T-helper 1 cell treated with Interleukin-12 subunit alpha and Interleukin-12 subunit beta and Interleukin-4 antibody, amounts not matched to agents 30 ng/mL and 1 ng/mL, for 36 hours (primary cell): ENCODE results near the gene ZNF521. TPM values are rescaled to one million over a fixed set of nuclear protein-coding genes. Genes with fewer than 3 reads are reported as not detected.

Source experiments
- intact Hi-C: fragments of 100-400 bp; cut with micrococcal nuclease; formaldehyde crosslinking; loops from one replicate; pipeline ENCODE4 v1.15.1; 2024
- total RNA-seq: library from RNA; stranded (reverse); gene quantifications from 2 replicates; pipeline ENCODE4 v1.2.3, GENCODE V29; 2022

The ZNF521 gene
- total RNA-seq, 1 donor from 2014 or later = not detected

- intact Hi-C loops = no loop called here
Observed at GRCh38 chr18:25229920-25230319, 122.0 kb downstream of the ZNF521 start.

GRCh38 chr18:25229081-25229480, 122.9 kb downstream of the ZNF521 start:
- intact Hi-C loops = no loop called here

DNA sequence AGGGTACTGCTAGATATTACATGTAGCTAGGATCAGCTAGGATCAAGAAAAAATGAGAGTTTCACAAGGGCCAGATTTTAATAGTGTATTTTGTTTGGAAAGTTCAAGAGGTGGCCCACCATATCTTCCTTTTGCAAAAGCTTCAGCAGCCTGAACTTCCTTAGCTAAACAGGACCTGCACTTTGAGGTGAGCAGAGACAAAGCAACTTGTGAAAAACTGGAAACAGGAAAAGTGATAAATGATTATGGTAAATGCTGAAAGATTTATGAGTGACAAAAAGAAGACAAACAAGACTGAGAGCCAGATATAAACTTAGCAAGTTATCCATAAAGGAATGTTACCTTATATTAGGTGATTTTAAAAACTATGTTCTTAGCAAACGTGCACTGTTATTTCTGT, 123.6 kb downstream of the ZNF521 start:
- intact Hi-C loops = no loop called here

- intact Hi-C loops = no loop called here
Observed at GRCh38 chr18:25225151-25225550, 126.8 kb downstream of the ZNF521 start.

DNA sequence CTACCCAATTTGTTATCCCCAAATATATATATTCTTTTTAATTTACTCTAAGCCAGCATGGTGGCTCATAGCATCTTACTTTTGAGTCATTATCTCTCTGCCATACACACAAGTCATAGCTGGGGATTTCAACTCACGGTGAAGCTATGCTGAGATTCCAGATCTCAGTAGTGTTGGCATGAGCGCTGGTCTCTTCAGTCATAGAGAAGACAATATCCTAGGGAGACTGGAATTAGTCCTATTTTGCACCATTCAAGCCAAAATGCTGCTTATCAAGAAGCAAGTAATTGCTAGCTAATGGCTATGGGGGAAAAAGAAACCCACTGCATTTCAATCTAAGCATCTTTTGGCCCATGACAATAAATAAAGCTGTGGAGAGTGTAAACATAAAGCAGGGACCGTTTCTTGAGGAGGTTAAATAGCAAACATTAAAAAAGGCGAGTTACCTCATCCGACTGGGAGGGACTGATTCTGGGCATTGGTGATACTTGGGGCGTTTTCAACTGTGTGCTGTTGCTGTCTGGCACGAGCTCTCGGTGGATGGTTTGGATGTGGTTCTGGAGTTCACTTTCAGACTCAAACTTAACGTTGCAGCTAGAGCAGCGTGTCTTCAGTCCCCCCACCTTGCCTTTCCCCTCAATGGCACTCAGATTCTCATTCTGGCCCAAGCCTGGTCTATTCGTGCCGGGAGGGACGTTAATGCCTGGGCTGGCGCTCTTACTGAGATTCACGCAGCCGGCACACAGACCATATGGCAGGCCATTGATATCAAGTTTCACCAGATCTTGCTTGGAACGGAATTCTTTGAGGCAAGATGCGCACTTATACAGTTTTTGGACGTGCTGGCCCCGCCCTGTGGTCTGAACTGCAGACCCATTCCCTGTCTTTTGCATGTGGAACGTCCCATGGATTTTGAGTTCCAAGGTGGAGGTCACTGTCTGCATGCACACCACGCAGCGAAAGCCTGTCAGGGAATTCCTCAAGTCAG, 127.8 kb downstream of the ZNF521 start:
- intact Hi-C loops = no loop called here

DNA sequence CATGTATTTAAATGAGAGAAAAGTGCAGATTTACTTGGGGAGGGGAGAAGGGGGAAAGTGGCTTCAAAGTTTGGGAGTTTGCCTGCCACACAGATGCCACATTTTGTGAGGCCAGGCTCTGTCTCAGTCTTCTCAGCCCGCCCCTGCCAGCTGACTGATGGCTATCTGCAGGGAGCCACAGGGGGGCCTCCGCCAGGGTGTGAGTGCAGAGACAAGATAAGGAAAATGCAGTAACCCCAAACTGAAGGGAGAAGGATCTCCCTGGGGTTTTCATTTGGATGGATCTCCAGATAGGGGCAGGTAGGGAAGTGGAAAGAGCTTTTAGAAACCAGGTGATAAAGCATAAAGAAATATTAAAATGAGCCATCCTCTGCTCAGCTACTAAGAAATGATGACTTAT, 128.8 kb downstream of the ZNF521 start:
- intact Hi-C loops = no loop called here

GRCh38 chr18:25222648-25223047, 129.3 kb downstream of the ZNF521 start:
- intact Hi-C loops = no loop called here

GRCh38 chr18:25210622-25211021, 141.3 kb downstream of the ZNF521 start:
- intact Hi-C loops = no loop called here

DNA sequence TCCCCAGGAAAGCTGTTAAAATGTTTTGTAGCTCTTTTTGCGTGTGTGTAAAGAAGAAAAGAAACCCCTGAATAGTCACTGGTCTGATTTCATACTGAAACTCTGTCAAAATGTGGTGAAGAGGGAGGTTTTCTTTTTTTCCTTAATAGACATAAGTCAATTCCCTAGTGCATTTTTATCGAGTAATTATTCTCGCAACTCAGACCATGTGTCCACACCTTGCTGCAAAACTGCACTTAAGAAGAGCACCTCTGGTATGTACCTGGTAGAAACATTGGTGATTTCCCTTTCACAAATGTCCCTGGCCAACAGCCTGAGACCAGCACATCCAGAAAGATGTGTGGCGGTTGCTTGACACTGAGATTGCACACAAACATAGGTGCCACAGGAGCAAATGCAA, 159.9 kb downstream of the ZNF521 start:
- intact Hi-C loops = no loop called here

DNA sequence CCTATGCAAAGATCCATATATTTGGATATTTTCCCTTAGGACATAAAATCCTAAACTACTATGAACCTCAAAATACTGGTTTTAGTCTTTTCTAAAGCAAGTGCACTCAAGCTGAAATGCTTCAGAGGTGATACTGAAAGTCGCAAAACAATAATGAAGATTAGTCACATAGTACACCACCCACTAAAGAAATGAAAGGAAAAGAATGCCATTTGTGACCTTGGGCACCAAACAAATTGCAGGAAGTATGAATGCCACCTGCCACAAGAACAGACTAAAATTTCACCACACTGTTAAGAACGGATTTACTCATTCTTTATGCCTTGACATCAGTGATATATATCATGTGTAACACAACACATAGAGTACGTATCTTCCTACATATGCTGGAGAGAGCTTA, 161.5 kb downstream of the ZNF521 start:
- intact Hi-C loops = no loop called here

- intact Hi-C loops = no loop called here
Observed at GRCh38 chr18:25189391-25190185, 162.4 kb downstream of the ZNF521 start.

GRCh38 chr18:25187521-25188192, 164.3 kb downstream of the ZNF521 start:
- intact Hi-C loops = no loop called here

- intact Hi-C loops = no loop called here
Observed at GRCh38 chr18:25186871-25187270, 165.1 kb downstream of the ZNF521 start.

DNA sequence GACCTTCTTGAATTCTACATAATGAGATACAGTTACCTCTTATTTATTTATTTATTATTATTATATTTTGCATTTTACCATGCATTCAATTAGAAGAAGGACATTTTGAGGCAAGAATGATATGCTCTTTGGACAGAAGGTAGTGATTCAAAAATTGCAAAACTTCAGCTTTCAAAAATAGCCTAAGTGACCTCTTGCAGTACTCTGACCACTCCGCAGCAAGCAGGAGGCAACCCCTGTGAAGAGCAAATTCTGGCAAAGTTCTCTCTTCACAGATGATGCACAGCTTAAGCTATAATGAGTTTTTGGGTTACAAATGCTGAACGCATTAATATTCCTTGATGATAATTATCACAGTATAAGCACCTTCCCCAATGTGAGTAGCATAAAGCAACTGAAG, 170.0 kb downstream of the ZNF521 start:
- intact Hi-C loops = no loop called here

- intact Hi-C loops = no loop called here
Observed at GRCh38 chr18:25181581-25181980, 170.4 kb downstream of the ZNF521 start.

DNA sequence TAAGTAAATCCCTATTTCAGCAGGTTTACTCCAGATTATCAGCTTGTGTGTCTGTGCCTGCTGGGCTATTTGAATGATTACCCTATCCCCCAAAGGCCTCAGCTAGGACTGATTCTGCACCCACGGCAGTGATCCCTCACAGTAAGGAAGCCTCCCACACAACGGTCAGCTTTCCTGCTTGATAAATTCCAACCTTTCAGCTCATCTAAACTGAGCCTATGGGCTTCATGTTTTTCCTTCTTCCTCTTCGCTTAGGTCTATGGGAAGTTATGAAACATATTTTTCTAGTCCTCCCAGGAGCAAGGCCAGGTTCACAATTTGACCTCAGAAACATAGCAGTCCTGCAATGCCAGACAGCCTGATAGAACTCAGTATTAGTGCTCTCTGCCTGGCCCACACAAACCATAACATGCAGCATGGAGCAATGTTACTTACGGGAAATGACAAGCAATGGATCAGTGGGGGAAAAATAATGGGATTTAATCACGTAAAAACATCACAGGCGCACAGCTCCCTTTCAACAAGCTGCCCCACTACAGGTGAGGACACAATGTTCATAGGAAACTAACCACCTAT, 170.9 kb downstream of the ZNF521 start:
- intact Hi-C loops = no loop called here

- intact Hi-C loops = no loop called here
Observed at GRCh38 chr18:25177631-25178030, 174.3 kb downstream of the ZNF521 start.

DNA sequence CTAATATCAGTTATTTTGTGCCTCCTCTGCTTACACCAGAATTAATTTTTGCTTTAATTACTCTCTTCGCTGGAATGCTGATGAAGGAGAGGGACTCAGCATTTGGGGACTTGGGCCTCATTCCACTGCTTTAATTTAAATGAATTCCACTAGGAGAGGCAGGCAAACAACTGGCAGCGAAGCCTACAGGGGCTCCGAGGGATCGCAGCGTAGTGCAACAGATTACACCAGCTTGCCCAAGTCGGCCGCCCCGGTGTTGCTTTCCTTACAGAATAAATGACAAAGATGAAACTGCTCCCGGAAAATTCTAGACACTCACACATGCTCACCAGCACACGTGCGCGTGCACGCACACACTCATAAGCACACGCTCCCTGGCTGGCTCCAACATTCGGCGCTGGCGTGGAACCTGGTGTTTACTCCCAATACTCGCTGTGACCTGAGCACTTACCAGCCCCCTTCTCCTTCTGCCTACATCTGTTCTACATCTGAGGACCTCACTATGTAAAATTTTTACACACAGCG, 175.4 kb downstream of the ZNF521 start:
- intact Hi-C loops = no loop called here

DNA sequence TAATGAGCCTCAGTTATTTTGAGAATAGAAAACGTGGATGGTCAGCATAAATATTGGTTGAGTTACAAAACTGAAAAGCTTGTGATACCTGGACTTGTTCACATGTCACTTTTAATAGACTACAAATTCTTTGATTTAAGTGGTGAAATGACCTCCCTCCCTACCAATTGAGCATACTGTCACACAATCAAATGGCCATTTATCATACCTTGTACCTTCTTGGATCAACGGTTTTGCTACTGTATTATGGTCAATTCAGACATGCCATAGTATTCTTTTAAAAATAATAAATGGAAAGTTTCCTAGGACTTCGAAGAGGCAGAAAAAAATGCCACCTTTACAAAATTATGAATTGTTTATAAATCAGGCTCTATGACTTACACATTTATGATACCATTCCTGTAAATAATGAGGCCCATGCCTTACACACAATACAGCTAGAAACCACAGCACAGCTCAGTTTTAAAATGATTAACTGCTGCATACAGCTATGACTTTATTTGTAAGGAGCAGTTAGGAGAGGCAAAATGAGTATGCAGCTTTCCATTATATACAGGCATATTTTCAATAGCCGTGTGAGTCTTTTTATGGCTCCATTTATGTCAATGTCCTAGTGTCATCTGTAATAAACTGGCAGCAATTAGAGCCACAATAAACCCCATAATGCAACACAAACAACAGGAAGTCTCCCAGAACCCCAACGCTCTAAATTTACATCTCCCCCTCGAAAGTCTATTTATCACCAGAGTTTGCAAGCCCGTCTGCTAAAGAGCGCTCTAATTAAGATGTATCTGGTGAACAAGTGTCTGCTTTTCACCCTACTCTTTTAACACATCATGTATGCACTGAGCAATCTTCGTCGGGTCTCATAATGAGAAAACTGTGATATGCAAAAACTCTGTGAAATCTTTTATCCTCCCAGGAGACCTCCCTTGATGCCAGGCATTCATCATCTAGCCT, 176.1 kb downstream of the ZNF521 start:
- intact Hi-C loops = no loop called here

- intact Hi-C loops = no loop called here
Observed at GRCh38 chr18:25174324-25174723, 177.6 kb downstream of the ZNF521 start.
